Measurements from ENCODE around the gene PPIA.
A peak's percentile ranks its signal among the peaks of the same experiment; 100 is the strongest.
"Not testable (repeated sequence)": the region's sequence is repeated elsewhere in the genome, so short reads cannot be mapped to it uniquely, and the experiment has no call there.

Gene PPIA

DNA sequence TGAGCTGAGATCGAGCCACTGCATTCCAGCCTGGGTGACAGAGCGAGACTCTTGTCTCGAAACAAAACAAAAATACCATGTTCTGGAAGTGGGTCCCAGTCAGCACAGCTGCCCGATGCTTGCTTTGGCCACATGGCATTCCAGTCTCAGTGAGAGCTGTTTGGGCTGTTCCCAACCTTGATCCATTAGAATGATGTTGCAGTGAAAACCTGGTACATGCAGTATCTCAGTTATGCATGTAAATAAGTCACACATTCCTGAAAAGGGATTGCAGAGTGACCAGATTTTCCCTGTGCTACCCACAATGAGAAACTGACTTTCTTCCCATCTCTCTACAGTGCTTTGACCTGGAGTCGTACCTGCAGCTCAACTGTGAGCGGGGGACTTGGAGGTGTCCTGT, 32.4 kb upstream of the PPIA start:
- no peak for DNase-seq (ENCODE audit: low spot score)

DNA sequence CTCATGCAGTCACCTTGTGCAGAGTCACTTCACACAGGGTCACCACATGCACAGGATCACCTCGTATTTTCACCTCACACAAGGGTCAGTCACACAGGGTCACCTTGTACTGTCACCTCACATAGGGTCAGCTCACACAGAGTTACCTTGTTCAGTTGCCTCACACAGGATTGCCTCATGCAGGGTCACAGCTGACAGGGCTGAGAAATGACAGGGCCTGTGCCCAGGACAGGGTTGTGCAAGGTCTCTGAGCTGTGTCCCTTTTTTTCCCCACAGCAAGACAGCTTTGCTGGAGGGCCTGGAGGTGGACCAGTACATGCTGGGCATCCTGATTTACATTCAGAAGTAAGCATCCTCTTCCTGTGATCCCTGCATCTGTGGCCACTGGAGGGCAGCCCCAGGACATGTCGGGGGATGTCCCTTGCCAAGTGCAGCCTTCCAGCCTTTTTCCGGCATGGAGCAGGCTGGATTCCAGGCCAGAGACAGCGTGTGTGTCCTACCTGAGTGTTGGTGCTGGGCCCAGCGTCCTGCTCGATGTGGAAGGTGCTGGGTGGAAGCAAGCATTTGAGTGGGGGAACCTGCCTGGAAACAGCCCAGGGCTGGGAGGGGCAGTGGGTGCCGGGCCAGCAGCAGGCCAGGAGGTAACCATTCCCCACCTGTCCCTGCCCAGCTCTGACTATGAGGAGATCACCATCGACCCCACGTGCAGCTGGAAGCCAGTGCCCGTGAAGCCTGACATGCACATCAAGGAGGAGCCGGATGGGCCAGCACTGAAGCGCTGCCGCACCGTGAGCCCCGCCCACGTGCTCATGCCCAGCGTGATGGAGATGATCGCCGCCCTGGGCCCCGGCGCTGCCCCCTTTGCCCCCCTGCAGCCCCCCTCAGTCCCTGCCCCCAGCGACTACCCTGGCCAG, 31.6 kb upstream of the PPIA start:
- no peak for DNase-seq (ENCODE audit: low spot score)

DNA sequence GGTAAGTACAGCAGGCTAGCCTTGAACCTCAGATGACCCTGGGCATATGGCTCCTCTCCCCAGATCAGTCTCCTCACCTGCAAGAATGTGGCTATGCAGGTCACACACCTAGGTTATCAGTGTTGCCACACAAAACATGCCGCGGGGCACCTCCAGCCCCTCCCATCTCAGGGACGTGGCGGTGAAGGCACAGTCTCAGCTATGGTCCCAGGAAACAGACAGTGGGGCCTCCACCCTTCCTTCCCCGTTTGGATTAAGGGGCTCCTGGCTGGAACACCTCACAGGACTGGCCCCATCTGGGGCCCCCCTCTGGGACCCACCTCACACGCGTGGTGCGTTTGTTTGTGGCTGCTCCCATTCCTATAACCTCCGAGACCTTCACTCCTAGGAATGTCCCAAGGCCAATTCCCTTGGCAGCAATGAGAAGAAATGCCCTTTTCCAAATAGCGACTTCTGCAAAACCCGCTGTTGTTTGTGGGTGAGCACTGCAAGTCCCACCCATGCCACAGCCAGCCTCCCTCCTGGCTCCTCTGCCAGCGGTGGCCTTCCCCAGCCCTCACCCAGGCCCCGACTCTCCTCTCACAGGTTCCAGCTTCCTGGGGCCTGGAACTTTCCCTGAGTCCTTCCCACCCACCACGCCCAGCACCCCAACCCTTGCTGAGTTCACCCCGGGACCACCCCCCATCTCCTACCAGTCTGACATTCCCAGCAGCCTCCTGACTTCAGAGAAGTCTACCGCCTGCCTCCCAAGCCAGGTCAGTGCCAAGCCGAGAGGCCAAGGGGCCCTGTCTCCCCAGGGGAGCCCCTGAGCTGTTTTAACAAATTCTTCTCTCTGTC, 30.7 kb upstream of the PPIA start:
- DNase-seq (ENCODE audit: low spot score) = no peak

DNA sequence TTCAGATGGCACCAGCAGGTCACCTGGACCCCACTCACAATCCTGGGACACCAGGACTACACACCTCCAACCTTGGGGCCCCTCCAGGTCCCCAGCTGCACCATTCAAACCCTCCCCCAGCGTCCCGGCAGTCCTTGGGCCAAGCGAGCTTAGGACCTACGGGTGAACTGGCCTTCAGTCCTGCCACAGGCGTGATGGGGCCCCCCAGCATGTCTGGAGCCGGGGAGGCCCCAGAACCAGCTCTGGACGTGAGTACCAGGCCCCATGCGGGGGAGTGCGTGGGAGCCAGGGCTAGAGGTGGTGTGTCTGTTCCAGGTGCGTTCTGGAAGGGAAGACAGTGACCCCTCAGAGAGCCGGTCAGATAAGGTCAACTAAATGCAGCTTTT, 30.1 kb upstream of the PPIA start:
- no peak for DNase-seq (ENCODE audit: low spot score)

DNA sequence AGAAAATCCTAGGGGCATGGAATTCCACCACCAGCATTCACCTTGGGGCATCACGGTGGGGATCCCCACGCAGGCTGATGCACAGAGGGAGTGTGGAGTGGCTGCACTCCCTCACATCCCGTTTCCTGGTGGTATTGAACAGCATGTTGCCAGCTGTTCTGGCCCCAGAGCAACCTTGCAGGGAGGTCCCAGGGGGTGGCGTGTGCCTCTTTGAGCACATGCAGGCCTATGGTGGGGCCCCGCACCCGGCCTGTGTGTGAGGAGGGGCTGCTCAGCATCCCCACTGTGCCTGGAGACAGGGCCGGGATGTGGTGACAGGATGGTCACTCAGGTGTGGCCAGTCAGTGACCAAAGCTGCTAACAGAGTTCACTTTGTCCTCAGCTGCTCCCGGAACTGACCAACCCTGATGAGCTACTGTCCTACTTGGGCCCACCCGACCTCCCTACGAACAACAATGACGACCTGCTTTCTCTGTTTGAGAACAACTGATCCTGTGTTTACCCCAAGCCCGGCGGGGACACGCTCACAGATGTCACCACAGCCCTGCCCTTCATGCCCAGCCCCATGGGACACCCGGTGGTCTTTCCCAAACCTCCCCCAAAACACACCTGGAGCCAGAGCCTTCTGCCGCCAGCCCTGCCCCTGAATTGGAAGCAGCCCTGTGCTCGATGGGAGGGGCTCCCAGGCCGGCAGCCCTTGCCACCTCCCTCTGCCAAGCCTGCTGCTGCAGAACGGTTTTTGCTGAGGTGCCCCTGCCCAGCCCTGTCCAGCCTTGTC, 29.2 kb upstream of the PPIA start:
- DNase-seq (ENCODE audit: low spot score) = no peak

DNA sequence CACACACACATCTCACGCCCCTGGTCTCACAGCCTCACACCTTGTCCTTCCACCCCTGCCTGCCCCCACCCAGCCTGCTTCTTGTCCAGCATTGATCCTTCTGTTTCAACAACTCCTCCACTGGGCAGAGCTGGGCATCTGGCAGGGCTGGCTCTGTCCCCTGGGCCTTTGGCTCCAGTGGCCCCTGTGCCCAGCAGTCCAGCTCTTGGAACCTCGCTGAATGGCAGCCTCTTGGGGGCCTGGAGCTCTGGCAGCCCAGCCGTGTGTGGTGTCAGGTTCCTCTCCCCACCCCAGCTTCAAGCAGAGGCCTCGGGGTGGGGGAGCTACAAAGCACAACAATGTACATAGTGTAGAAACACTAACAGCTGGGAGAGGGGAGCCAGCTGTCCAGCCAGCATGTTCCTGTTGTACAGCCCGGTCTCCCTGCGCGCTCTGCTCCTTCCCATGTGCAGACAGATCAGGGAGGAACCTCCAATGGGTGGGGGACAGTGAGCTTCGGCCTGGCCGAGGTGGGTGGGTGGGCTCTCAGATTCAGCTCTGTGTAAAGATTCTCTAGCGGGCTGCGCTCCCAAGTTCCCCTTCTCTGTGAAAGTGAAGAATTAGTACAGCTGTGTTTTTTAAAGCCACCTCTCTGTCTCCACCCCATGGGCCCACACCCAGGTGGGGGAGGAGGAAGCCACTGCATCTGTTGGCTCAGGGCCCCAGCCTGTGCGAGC, 28.4 kb upstream of the PPIA start:
- peak; percentile 54 for DNase-seq (ENCODE audit: low spot score)

DNA sequence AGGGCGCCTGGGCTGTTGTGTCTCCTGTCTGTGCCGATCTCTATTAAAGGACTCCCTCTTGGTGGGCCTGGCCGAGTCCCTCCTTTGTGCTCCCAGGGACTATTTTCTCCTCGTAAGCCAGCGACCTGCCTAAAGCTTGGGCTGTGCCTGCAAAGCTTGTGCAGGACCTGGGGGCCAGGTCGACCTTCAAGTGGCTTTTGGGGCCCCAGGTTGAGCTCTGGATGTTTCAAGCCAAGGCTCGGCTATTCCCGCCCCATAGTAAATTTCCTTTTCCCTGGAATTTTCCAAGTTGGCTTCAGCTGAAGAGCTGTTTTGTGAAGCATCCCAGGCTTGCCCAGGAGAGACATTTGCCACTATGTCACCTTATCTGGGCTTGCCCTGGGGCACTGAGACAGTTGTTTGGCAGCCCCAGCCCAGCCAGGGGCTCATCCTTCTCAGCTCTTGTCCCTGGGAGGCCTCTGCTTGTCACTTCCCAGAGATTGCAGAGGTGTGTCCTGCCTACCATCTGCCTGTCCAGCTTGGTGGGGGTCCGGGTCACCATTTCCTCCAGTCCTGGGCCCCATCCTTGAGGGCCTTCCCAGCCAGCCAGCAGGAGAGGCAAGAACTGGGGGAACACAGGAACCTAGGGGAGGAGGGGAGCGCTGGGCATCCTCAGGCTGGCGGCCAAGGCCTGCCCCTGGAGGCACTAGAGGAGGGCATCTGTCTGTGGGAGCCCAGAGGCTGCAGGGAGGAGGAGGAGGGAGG, 27.7 kb upstream of the PPIA start:
- DNase-seq (ENCODE audit: low spot score) = no peak

DNA sequence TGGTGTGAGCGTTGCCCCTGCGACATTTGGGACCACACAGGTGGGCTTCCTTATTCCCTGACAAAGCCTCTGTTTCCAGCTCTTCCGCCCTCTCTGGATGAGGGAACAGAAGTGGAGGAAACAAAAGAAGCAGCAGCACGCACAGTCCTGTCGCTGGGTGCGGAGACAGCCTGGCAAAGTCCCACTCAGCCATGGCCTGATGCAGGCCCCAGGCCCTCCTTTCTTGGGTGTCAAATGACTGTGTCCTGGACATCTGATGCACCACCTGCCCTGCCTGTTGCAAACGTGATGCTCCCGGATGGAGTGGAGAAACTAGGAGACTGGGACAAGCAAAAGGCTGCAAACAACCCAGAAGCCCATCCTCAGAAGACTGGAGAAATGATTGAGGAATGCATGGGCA, 27.1 kb upstream of the PPIA start:
- DNase-seq (ENCODE audit: low spot score) = no peak

DNA sequence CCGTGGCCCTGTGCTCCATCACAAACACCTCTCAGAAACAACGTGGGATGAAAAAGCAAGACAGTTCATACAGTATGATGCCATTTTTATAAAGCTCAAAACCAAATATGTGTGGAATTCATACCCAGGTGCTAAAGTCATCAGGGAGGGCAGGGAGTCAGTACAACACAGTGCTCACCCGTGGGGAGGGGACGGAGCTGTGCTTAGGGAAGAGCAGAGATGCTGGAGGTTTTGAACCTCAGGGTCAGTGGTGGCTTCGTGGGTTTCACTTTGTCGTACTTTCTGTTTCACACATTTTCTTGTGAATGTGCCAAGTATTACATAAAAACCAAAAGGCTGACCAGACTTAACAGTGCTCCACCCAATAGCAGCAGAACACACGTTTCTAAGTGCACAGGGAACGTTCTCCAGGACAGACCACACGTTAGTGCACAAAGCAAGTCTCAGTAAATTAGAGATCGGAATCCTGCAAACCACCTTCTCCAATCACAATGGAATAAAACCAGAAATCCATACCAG, 26.6 kb upstream of the PPIA start:
- peak; percentile 78 for DNase-seq (ENCODE audit: low spot score)

DNA sequence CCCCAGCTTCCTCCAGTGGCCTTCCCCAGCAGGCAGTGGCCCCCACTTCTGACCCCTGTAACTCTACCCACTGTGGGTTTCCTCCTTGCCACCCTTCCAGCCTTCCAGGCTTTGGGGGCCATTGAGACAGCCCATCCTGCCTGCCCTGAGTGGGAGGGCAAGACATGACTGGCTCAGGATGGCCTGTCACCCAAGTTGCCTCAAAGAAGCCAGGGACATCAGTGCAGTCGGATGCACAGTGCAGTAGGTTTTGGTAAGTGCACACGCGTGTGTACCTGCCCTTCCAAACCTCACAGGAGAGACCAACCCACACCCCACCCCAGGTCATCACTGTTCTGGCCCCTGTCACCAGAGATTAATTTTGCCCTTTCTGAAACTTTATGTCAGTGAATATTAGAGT, 25.1 kb upstream of the PPIA start:
- no peak for DNase-seq (ENCODE audit: low spot score)

DNA sequence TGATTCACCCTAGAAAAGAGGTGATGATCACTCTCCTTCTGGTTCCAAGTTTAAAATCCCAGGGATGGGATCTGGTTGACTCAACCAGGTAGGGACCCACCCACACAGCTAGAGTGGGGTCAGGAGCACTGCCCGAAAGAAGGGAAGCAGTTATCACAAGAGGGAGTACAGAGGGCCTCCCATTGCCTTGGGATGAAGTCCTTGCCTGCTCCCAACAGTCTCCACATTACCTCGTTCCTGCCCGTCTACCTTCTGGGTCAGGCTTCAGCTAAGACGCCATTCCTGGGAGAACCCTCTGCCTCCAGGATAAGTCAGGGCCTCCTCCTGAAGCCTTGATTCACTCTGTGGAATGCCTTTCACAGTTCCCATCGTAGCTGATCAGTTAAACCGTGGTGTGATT, 24.0 kb upstream of the PPIA start:
- no peak for DNase-seq (ENCODE audit: low spot score)

DNA sequence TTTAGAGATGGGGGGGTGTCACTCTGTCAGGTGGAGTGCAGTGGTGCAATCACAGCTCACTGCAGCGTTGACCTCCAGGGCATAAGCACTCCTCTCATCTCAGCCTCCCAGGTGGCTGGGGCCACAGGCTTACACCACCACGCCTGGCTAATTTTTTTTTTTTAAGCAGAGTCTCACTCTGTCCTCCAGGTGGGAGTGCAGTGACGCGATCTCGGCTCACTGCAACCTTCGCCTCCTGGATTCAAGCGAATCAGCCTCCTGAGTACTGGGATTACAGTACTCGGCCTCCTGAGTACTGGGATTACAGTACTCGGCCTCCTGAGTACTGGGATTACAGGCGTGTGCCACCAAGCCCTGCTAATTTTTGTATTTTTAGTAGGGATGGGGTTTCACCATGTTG, 23.6 kb upstream of the PPIA start:
- no peak for DNase-seq (ENCODE audit: low spot score)

DNA sequence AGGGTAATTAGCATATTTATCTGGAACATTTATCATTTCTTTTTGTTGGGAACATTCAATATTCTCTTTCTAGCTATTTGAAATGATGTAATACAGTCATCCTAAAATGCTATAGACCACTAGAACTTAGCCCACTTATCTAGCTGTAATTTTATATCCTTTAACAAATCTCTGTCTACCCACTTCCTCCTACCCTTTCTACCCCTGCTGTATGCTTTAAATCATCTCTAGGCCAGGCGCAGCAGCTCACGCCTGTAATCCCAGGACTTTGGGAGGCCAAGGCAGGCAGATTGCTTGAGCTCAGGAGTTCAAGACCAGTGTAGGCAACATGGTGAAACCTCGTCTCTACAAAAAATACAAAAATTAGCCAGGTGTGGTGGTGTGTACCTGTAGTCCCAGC, 22.0 kb upstream of the PPIA start:
- not testable (repeated sequence) for DNase-seq (ENCODE audit: low spot score)

DNA sequence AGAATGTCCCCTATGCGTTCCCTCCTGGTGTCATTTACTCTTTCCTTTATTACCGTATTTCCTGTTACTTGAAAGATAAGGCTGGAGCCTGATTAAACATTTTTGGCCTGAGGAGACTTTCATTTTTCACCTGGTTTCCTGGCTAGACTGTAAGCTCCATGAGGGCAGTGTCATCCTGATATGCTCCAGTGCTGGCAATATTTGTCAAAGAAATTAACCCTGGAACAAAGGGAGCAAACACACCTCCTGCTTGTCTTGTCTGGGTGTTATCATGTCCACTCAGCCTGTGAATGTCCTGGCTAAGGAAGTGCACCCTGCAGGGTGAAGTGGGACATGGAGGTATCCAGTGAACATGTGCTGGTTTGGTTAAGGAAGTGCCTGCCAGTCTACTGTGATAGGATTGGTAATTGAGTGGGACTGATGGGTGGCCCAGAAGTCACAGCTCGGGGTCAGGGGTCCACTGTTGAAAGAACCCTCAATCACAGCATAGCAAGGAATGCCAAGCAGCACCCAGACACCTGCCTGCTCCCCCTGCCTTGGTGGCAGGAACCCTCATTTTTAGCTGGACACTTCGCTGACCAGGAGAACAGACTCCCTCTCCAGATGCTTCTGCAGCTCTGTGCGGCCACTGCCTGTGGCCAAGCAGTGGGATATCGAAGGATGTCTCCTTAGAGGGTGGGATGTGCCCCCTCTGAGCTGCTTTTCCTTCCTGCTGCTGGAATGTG, 20.9 kb upstream of the PPIA start:
- DNase-seq (ENCODE audit: low spot score) = no peak

DNA sequence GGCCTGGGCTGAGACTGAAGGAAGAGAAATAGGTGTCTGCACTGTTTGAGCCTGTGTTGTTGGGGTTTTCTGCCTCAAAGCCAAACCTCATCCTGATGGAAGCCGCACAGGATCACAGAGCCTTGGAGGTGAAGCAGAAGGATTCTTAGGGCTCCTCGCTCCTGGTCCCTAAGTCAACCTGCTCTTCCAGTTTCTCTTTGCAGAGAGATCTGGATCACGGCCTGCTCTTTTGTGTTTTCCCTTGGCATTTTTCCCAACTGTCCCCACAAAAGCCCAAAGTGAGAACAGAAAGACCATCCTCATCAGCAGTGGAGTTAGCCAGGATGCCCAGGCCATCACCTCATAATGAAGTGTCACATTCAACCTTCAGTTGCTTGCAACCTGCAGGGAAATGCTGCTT, 20.3 kb upstream of the PPIA start:
- DNase-seq (ENCODE audit: low spot score) = no peak

DNA sequence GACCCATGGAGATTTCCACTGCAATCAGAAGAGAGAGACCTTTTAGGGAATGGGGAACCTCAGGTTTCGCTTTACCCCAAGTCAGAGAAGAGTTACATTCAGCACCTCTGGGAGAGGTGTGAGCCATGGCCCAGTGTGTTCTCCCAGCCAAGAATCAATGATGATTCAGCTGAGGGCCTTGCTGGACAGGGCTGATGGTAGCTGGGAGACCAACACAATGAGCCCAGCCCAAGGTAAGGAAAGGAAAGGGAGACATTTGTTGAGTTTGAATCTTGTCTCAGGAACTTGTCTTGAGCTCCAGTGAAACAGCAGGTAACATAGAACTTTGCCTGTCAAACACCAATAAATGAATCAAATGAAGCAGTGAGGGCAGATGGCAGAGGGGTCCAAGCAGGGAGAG, 14.0 kb upstream of the PPIA start:
- no peak for DNase-seq (ENCODE audit: low spot score)

DNA sequence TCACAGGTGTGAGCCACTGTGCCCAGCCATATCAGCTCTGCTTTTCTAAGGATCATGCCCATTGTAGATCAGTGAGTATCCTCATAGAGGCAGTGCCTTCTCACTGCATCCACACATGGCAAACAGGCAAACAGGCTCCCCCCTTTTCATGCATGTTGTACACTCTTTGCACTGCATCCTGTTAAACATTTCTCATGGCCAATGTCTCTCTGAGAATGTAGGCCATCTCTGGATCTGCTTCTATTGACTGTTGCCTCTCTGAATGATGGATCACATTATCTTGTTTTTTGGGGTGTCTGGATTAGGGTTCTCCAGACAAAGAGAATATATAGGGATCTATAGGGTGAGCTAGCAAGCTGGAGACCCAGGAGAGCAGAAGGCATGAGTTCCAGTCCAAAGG, 13.1 kb upstream of the PPIA start:
- no peak for DNase-seq (ENCODE audit: low spot score)

DNA sequence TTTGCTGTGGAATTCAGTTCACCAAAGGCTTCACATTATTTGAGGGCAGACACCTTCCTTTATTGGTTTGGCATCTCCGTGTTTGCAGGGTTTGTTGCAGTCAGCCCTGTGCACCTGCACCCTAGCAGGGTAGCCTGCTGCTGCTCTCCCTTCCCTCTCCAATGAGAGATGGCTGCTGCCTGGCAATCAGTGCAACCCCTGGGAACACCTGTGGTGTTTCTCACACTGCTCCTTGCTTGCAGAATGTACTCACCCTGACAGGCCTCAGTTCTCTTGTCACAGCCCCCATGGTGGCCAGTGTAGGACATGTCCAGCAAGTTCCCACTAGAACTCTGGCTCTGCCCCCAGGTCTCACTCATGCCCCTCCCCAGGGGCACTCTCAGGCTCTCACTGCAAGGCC, 12.1 kb upstream of the PPIA start:
- no peak for DNase-seq (ENCODE audit: low spot score)

DNA sequence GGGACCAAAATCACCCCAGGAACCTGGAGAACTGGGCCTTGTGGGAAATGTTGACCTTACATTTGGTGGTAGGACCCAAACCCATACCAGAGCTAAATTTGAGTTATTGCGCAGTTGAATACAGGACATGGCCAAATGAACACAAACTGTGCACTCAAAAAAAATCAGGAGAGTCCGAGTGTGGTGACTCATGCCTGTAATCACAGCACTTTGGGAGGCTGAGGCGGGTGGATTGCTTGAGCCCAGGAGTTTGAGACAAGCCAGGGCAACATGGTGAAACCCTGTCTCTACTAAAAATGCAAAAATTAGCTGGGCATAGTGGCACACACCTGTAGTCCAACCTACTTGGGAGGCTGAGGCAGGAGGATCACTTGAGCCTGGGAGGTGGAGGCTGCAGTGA, 11.3 kb upstream of the PPIA start:
- not testable (repeated sequence) for DNase-seq (ENCODE audit: low spot score)

DNA sequence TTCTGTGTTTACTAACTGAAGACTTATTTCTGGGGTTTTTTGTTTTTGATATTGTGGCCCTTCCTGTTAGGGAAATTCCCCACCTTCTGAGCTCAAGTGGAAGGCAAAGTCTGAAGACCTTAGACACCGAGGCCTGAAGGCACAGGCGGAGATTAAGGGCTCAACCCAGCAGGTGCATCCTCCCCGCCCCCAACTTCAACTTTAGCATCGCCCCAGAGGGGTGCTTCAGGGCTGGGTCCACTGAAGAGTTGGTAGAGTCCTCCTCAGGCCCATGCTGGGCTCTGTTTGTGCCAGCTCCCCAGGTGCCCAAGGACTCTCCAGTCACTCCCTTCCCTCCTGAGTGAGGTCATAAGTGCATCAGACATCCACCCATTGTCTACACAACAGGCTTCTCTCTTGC, 9.4 kb upstream of the PPIA start:
- no peak for DNase-seq (ENCODE audit: low spot score)
